NCI-H460 (cell line): ENCODE results near the gene LGALS14. TPM values are rescaled to one million over a fixed set of nuclear protein-coding genes. Genes with fewer than 3 reads are reported as not detected.
"Not testable (repeated sequence)": the region's sequence is repeated elsewhere in the genome, so short reads cannot be mapped to it uniquely, and the experiment has no call there.

Source experiments
- DNase-seq: peaks from one replicate; pipeline ENCODE4 v3.0.0-alpha.2; 2016; ENCODE audit warnings: low read depth; ENCODE audit errors: extremely low read depth
- total RNA-seq: library from RNA; depleted of rRNA; stranded (reverse); fragments of >200 nt; shearing (Covaris generic); gene quantifications from 2 replicates; pipeline ENCODE4 v1.2.3, GENCODE V29; 2014

Gene LGALS14
- total RNA-seq, 1 experiment from 2014 or later: not detected

- no peak for DNase-seq
Observed at GRCh38 chr19:39692822-39693221, 11.5 kb upstream of the LGALS14 start.

DNA sequence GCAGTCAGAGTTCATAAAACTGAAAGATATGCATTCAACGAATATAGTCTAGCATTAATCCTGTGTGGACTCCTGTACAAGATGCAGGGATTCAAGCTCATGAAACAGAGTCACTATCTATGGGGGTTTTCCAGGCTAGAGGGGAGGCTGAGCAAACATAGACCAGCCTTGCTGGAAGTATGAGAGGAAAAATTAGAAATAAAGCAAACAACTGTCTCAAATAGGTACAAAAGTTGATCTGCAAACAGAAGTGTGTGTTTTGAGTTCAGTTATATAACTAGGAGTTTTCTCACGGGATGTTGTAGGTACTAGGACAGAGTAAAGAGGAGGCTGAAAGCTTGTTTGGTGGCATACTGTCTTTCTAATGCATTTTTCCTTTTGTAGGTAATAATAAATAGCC, 8.5 kb upstream of the LGALS14 start:
- no peak for DNase-seq

DNA sequence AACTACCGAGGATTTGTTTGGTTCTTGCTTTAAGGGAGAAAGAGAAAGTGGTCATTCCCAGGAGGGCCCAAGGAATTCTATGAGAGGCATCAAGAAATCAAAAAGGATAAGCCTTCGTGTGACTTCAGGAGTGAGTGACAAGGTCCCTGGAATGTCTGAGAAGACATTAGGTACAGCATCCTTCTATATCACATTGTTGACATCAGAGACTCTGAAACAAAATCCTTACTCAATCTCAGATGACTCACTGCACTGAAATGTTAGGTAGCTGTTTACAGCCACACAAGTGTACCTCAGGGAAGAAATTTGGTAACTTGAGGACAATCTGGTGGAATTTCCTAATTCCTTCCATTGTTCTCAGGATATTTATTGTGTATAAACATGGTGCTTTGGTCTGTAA, 7.9 kb upstream of the LGALS14 start:
- no peak for DNase-seq

GRCh38 chr19:39698535-39698934, 5.7 kb upstream of the LGALS14 start:
- no peak for DNase-seq

- DNase-seq: no peak
Observed at GRCh38 chr19:39701291-39701690, 3.0 kb upstream of the LGALS14 start.

- no peak for DNase-seq
Observed at GRCh38 chr19:39705578-39706188, 1.4 kb downstream of the LGALS14 start.

GRCh38 chr19:39708594-39708993, 4.3 kb downstream of the LGALS14 start:
- DNase-seq: no peak

GRCh38 chr19:39709026-39709872, 5.0 kb downstream of the LGALS14 start:
- no peak for DNase-seq

DNA sequence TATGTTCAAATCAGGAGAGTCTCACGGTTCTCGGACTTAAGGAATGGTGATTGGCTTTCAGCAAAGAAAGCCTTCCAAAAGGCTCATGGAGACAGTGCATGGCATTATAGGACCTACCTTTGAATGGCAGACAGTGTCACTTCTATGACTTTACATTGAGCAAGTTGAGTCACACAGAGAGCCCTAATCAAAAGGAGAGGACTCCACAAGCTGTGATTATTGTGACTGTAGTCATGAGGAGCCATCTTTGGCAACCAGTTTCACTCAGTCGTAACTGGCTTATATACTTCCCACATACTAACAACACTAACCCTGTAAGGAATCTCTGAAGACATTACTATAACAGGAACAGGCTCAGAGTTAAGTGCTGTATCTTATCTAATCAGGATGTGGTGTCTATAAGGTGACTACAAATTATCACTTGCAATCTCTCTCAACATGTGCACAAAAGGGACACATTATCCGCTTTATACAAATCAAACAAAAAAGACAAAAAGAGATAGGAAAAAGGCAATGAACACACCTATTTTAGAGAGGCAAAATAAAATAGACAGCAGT, 6.1 kb downstream of the LGALS14 start:
- DNase-seq: no peak

DNA sequence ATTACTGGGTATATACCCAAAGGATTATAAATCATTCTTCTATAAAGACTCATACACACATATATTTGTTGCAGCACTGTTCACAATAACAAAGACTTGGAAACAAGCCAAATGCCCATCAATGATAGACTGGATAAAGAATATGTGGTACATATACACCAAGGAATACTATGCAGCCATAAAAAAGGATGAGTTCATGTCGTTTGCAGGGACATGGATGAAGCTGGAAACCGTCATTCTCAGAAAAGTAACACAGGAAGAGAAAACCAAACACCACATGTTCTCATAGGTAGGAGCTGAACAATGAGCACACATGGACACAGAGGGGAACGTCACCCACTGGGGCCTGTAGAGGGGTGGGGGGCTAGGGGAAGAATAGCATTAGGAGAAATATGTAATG, 15.9 kb downstream of the LGALS14 start:
- DNase-seq: not testable (repeated sequence)

DNA sequence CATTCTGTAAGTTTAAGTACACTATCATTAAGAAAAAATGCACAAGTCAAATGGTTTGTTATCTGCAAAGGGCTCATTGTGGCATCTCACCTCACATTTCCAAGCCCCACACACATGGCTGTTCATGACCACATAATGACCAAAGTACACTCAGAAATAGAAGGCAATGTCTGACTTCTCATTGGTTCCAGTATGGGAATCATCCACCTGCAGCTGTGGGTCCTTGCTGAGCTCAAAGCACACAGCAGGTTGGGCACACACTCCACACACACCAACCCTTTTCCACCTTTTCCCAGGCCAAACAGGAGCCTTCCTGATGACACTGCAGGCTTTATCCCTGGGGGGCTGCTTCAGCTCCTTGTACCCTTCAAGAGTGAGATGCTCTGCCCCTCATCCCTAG, 21.7 kb downstream of the LGALS14 start:
- DNase-seq: no peak

GRCh38 chr19:39727070-39727800, 23.0 kb downstream of the LGALS14 start:
- no peak for DNase-seq

- no peak for DNase-seq
Observed at GRCh38 chr19:39728040-39728439, 23.8 kb downstream of the LGALS14 start.

DNA sequence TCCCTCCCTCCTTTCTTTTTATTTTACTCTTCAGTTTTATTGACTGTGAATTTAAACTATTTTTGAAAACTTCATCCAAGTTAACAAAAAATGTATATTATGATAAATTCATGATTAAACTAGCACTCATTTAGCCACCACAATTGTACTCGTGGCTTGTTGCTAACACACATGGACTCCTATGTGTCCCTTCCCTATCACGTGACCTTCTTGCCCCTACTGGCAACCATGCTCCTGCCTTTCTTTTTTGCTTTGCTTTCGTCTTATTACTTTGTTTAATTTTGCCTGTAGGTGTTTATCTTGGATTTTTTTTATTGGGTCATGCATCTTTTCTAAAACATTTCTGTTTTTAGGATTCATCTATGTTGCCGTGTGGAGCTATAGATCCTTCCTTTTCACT, 25.3 kb downstream of the LGALS14 start:
- DNase-seq: no peak

DNA sequence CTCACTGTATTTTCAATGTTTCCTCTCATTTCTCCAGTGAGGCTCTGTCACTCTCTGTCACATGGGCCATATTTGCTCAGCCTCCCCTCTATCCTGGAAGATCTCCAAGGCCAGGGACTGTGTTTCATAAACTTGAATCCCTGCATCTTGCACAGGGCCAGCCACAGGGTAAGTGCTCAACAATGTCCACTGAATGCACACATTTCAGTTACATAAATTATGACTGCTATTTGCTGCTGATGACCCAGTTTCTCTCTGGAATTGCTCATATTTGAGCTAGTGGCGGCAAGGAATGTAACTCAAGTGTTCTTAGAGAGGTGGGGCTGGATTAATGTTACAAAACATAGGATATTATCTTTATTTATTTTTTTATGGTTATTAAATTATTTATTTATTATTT, 27.4 kb downstream of the LGALS14 start:
- DNase-seq: no peak

GRCh38 chr19:39733841-39734240, 29.6 kb downstream of the LGALS14 start:
- DNase-seq: no peak

DNA sequence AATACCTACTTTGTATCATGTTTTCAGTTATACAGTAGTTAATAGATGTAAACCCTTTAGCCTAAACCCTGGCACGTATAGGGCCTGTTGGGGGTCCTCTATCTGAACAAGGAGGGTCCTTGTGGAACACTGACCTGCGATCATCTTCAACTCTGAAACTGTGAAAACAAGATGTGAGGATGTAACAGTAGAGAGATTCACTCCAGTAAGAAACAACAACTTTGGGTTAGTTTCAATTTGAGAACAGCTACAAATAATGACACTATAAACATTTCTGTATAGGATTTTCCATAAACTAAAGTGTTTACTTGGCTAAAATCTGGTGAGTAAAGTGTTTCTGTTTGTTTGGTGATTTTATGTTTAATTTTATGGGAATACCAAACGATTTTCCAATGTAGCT, 31.4 kb downstream of the LGALS14 start:
- no peak for DNase-seq

DNA sequence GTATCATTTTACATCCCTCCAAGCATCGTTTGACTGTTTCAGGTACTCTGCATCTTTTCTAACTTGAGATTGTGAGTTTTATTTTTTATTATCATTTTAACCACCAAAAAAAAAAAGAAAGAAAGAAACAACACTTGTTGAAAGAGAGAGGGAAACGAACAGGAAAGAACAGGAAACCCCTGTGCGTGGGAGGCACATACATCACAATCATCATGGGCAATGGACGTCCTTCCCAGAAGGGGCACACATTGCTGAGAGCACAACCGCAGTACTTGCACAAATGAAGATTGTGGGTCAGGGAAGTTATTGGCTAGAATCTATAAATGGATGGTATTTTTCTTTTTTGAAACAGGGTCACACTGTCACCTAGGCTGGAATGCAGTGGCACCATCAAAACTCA, 31.8 kb downstream of the LGALS14 start:
- no peak for DNase-seq

DNA sequence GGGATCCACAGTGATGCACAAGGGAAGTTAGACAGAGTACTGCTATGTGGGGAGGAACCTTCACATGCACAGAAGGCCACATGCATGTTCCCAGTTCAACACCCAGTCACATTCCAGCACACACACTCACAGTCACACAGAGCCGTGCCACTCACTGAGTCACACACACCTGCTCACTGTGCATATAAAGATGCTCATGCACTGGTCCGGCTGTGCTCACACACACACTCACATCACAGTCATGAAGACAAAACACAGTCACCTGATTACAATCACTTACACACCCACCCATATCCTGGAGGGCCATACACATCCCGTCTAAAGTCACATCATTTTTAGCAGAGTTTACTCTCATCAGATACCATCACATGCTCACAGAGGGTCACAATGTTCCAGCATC, 33.1 kb downstream of the LGALS14 start:
- DNase-seq: no peak

GRCh38 chr19:39737891-39738290, 33.6 kb downstream of the LGALS14 start, which contains the start of gene CLC:
Gene CLC (minus strand): TSS chr19:39738029. CDS start chr19:39737952, 77 bp downstream.
- no peak for DNase-seq

GRCh38 chr19:39738814-39739213, 34.5 kb downstream of the LGALS14 start:
- DNase-seq: no peak
